ENCODE data around the gene SAMD10.

DNA sequence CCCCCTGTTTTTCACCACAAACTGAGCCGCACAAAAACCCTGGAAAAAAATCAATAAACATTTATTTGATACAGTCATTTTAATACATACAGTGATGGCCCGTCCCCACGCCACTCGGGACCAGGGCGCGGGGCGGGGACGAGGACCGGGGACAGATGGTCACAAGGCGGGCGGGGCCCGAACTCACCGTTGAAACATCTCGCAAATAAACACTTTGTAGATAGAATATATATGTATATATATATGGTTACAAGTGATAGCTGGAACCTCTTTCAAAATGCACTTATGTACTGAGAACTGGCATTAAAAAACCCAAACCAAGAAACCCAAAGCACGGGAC, 22.8 kb downstream of the SAMD10 start:
- no peak for TF ChIP-seq EZH2 (IDR thresholded peaks at IDR 0.05)
- no peak for TF ChIP-seq POLR2AphosphoS5 (IDR thresholded peaks at IDR 0.05; ENCODE audit: borderline replicate concordance, low read depth, low read length)
- no peak for TF ChIP-seq FOXP2 (optimal IDR thresholded peaks at IDR 0.05; ENCODE audit: control extremely low read depth, extremely low read length, insufficient read depth)

All from SK-N-MC (cell line).